ENCODE data around the gene FAM20A. TPM values are rescaled to one million over a fixed set of nuclear protein-coding genes. Genes with fewer than 3 reads are reported as not detected.

The FAM20A gene
- total and polyA plus RNA-seq, 2 of the 8 experiments (the other 6 are each of a cell fraction or from before 2014, with no cell fraction given) = 3.6 to 11.9 TPM

DNA sequence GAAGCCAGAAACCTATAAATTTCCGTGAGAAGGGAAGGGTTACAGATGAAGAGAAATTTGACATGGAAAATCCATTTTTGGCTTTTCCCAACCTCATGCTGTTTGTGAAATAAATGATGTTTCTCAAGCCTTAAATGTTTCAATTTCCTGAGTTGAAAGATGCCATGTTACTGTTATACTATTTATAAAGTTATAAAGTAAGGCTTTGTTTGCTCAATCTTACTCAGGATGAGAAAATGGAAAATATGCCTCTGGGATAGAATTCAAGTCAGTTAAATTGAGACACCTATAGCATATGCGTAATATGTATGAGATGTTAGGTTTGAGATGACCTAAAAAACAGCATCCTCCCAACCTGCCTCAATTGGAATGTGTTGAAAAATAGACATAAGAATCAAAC lies 19.9 kb upstream of the FAM20A start (continued):
- TF ChIP-seq KDM4A (IDR thresholded peaks at IDR 0.05; ENCODE audit: low read depth, low read length, severe bottlenecking) (no peak), RBBP5 (IDR thresholded peaks at IDR 0.05; ENCODE audit: borderline replicate concordance, low read depth, low read length) (no peak), GTF2F1 (IDR thresholded peaks at IDR 0.05; ENCODE audit: borderline replicate concordance, low read depth, low read length) (no peak)
